ENCODE data around the gene PMVK. TPM values are rescaled to one million over a fixed set of nuclear protein-coding genes. Genes with fewer than 3 reads are reported as not detected.

Gene PMVK
- total and polyA plus RNA-seq, 2 of the 8 experiments (the other 6 are each of a cell fraction or from before 2014, with no cell fraction given) = 23.8 to 26.5 TPM

DNA sequence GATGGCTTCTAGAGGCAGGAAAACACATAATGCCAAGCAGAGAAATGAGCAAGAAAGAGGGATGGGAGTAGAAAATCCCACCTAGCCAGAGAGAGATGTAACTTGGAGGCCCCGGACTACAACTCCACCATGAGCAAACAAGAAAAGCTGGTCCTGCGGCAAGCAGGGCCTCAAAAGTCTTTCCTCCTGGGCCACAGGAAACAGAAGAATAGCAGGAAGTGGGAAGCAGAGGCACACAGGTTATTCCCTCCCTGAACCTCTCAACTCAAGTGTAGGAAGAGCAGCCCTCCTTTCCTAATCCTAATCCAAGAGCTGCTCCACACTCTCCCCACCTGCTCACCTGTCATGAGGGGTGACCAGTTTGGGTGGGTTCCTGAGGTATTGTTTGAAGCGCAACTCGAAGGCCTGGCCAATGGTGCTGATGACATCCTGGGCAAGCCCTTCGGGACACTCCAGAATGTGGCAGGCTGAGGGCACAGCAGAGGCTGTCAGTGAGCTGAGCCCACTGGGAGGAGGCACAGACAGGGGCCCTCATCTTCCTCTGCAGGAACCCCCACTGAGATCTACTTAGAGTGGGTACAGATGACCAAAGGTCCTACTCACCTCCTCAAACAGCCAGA lies 30.9 kb upstream of the PMVK start (continued):
- TF ChIP-seq MAFK (IDR thresholded peaks at IDR 0.05; ENCODE audit: low read depth, low read length) (no peak), RXRA (IDR thresholded peaks at IDR 0.05; ENCODE audit: insufficient read depth, low read depth, low read length) (no peak), SIN3A (conservative IDR thresholded peaks at IDR 0.05 in 1 of 2, IDR thresholded peaks at IDR 0.05 in 1 of 2; ENCODE audit: low read depth in 1 of 2, low read length in 2 of 2) (no peak), SUZ12 (IDR thresholded peaks at IDR 0.05; ENCODE audit: low read length) (no peak), SIX5 (IDR thresholded peaks at IDR 0.05; ENCODE audit: low read depth, low read length) (no peak), RNF2 (IDR thresholded peaks at IDR 0.05; ENCODE audit: borderline replicate concordance, low read depth, low read length, missing control alignments, poor library complexity, severe bottlenecking) (no peak), TAF7 (optimal IDR thresholded peaks at IDR 0.05; ENCODE audit: borderline replicate concordance, low read depth, low read length) (no peak), HDAC2 (IDR thresholded peaks at IDR 0.05; ENCODE audit: borderline replicate concordance in 1 of 2, low read depth in 2 of 2, low read length in 2 of 2) (no peak), POLR2AphosphoS5 (IDR thresholded peaks at IDR 0.05; ENCODE audit: low read depth, low read length) (no peak), SP1 (IDR thresholded peaks at IDR 0.05; ENCODE audit: low read depth, low read length) (no peak)
- TF ChIP-seq, protein P1, sequence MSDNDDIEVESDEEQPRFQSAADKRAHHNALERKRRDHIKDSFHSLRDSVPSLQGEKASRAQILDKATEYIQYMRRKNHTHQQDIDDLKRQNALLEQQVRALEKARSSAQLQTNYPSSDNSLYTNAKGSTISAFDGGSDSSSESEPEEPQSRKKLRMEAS (IDR thresholded peaks at IDR 0.05) = no peak
- TF ChIP-seq, protein P2, sequence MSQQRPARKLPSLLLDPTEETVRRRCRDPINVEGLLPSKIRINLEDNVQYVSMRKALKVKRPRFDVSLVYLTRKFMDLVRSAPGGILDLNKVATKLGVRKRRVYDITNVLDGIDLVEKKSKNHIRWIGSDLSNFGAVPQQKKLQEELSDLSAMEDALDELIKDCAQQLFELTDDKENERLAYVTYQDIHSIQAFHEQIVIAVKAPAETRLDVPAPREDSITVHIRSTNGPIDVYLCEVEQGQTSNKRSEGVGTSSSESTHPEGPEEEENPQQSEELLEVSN (IDR thresholded peaks at IDR 0.05) = no peak

Measured in H1 (cell line).